HG03460 (cell line): ENCODE results near the gene AUTS2.
"Not testable (repeated sequence)": the region's sequence is repeated elsewhere in the genome, so short reads cannot be mapped to it uniquely, and the experiment has no call there.

Source experiments
- ATAC-seq: cut with Tn5 transposase; IDR thresholded peaks from one replicate; pipeline ENCODE4 v1.9.1; 2021; ENCODE audit not compliant: unreplicated experiment

AUTS2 gene

GRCh38 chr7:70355198-70356020 lies 757.1 kb downstream of the AUTS2 start:
- no peak for ATAC-seq

GRCh38 chr7:70356085-70356786 lies 758.0 kb downstream of the AUTS2 start:
- no peak for ATAC-seq

GRCh38 chr7:70356787-70357328 lies 758.6 kb downstream of the AUTS2 start:
- no peak for ATAC-seq

- ATAC-seq: no peak
These were observed 762.3 kb downstream of the AUTS2 start for GRCh38 chr7:70360557-70360956.

- no peak for ATAC-seq
These were observed 763.5 kb downstream of the AUTS2 start for GRCh38 chr7:70361821-70362220.

- ATAC-seq: not testable (repeated sequence)
These were observed 766.1 kb downstream of the AUTS2 start for GRCh38 chr7:70364393-70364792.

- ATAC-seq: no peak
These were observed 773.4 kb downstream of the AUTS2 start for GRCh38 chr7:70371652-70372051.

GRCh38 chr7:70372768-70373515 lies 774.7 kb downstream of the AUTS2 start:
- no peak for ATAC-seq

- no peak for ATAC-seq
These were observed 776.7 kb downstream of the AUTS2 start for GRCh38 chr7:70374772-70375533.

- ATAC-seq: no peak
These were observed 778.3 kb downstream of the AUTS2 start for GRCh38 chr7:70376561-70377031.

- ATAC-seq: no peak
These were observed 779.7 kb downstream of the AUTS2 start for GRCh38 chr7:70377957-70378356.

- ATAC-seq: no peak
These were observed 780.9 kb downstream of the AUTS2 start for GRCh38 chr7:70379210-70379609.

- no peak for ATAC-seq
These were observed 782.2 kb downstream of the AUTS2 start for GRCh38 chr7:70380421-70381015.

GRCh38 chr7:70383066-70383782 lies 784.9 kb downstream of the AUTS2 start:
- ATAC-seq: no peak

- ATAC-seq: no peak
These were observed 785.7 kb downstream of the AUTS2 start for GRCh38 chr7:70384024-70384423.

- ATAC-seq: no peak
These were observed 786.6 kb downstream of the AUTS2 start for GRCh38 chr7:70384891-70385290.

GRCh38 chr7:70387217-70387616 lies 788.9 kb downstream of the AUTS2 start:
- no peak for ATAC-seq

GRCh38 chr7:70389531-70390151 lies 791.4 kb downstream of the AUTS2 start:
- ATAC-seq: no peak

- no peak for ATAC-seq
These were observed 792.0 kb downstream of the AUTS2 start for GRCh38 chr7:70390251-70390650.
